Activated CD4-positive, alpha-beta memory T cell treated with anti-CD3 and anti-CD28 coated beads for 36 hours (primary cell): Measurements from ENCODE around the gene TH. TPM values are rescaled to one million over a fixed set of nuclear protein-coding genes. Genes with fewer than 3 reads are reported as not detected.
A peak's percentile ranks its signal among the peaks of the same experiment; 100 is the strongest.

ENCODE experiments used
- CTCF ChIA-PET: fragments of 350-600 bp; sonication (Branson Sonifier 250); formaldehyde crosslinking; loops from one replicate; lab custom pipeline; 2021; ENCODE audit warnings: antibody characterized with exemption, inconsistent platforms; lab: Charles Lee
- POLR2A ChIA-PET: fragments of 350-600 bp; sonication (Branson Sonifier 250); formaldehyde crosslinking; loops from one replicate; lab custom pipeline; 2021; ENCODE audit warnings: antibody characterized with exemption; lab: Charles Lee
- DNase-seq: peaks from one replicate; pipeline ENCODE4 v3.0.0-alpha.2; 2020
- H3K27ac Mint-ChIP-seq: one replicate; pipeline ENCODE4 v1.8.0; 2021; ENCODE audit warnings: mixed read lengths
- H3K27me3 Mint-ChIP-seq: one replicate; pipeline ENCODE4 v1.8.0; 2021; ENCODE audit warnings: mixed read lengths
- H3K36me3 Mint-ChIP-seq: one replicate; pipeline ENCODE4 v1.8.0; 2021; ENCODE audit warnings: mixed read lengths
- H3K4me1 Mint-ChIP-seq: one replicate; pipeline ENCODE4 v1.8.0; 2021; ENCODE audit warnings: low read depth, mixed read lengths
- H3K4me3 Mint-ChIP-seq: one replicate; pipeline ENCODE4 v1.8.0; 2021; ENCODE audit warnings: mild to moderate bottlenecking, mixed read lengths
- H3K9me3 Mint-ChIP-seq: one replicate; pipeline ENCODE4 v1.8.0; 2021; ENCODE audit warnings: mixed read lengths
- intact Hi-C: fragments of 100-400 bp; cut with micrococcal nuclease; formaldehyde crosslinking; loops from one replicate; pipeline ENCODE4 v1.15.1; 2023
- microRNA-seq: library from miRNA; unstranded; fragments of <30 nt; microRNA quantifications from one replicate; pipeline ENCODE4 v1.2.0, GENCODE V29; 2022; ENCODE audit warnings: borderline number of aligned reads, borderline microRNAs expressed, borderline replicate concordance
- total RNA-seq, 2 experiments: library from RNA; stranded (reverse); gene quantifications; one replicate each; pipeline ENCODE4 v1.2.3, GENCODE V29; 2021

TH gene
- total RNA-seq, 2 experiments from 2014 or later = not detected

DNA sequence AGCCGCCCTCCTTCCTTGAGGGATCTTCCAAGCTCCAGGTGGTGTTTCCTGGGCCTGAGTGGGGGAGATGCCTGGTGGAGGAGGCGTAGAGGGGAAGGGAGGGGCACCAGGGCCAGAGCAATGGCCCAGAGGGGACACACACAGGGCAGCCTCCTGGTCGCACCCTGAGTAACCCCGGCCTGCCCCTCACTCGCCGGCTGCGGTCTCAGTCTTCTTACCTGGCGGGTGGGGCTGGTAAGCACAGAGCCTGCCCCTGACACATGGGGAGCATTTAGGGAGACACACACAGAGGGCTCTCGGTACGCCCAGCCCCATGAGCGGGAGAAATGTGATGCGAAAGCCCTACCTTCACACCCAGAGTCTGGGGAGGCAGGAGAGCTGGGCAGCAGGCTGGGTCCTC lies 56.3 kb downstream of the TH start:
- ChIA-PET POLR2A (no interaction called here), CTCF (no interaction called here)
- Mint-ChIP-seq H3K9me3 (peaks cover 5% of the 10 kb centered on the region), H3K4me3 (no peak overlapping the region), H3K27ac (no peak overlapping the region), H3K4me1 (no peaks in the 10 kb centered on the region), H3K27me3 (peaks cover 9% of the 10 kb centered on the region), H3K36me3 (no peaks in the 10 kb centered on the region)
- DNase-seq = no peak
- intact Hi-C loops = no loop called here

DNA sequence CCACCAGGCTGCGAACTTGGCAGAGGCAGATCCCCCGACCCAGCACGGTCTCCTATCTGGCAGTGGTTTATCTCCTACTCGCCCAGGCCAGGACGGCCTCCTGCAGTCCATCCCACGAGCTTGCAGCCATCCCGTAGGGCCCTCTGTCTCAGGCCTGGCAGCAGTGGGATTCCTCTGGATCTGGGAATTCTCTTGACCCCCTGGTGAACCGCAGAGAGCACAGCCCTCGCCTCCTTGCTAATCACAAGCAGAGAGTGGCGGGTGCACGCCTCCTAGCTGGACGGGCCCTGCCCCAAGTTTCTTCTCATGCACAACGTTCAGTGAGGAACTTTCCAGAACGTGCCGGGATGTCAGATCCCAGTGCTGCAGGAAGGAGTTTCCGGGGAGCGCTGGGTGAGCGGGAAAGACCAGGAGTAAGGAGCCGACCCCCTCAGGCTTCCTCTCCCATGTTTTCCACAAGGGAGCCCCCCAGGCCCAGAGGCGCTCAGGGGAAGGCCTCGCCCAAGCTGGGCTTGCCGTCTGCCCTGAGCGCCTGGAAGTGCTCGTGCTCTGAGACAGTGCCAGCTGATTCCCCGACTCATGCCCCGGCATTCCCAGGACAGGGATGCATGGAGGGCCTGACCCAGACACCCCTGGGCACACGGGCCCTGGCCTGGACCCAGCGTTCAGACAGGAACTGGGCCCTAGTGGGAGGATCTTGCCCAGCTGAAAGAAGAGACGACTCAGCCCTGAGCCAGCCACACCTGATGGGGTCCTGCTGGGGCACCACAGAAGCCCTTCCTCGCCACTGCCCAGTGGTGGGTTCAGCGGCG lies 57.0 kb downstream of the TH start:
- ChIA-PET POLR2A (no interaction called here), CTCF (interaction anchor here (1.4 kb wide), 1 partner anchor 35 kb away, joined by 6 read pairs; no protein-coding TSS in a partner anchor)
- H3K27me3 Mint-ChIP-seq = peaks cover 4% of the 10 kb centered on the region
- no peaks in the 10 kb centered on the region for H3K36me3 Mint-ChIP-seq
- H3K27ac Mint-ChIP-seq = no peak overlapping the region
- intact Hi-C loops = no loop called here
- H3K4me1 Mint-ChIP-seq = no peaks in the 10 kb centered on the region
- no peak for DNase-seq
- peaks cover 5% of the 10 kb centered on the region for H3K9me3 Mint-ChIP-seq
- no peak overlapping the region for H3K4me3 Mint-ChIP-seq

Small RNAs within 50 kb of the gene (microRNA-seq; reads per million reads assigned to microRNA genes)
- gene MIR4686 (not detected), gene MIR483 (31.4 reads per million, percentile 50 among the genes with 10 or more reads in this experiment)

Other genes with a start within 250 kb of the TH start
- 100 to 1,000 TPM; 115 to 119 TPM for gene MRPL23, start 224.5 kb downstream of the TH start, total RNA-seq
- not detected for gene H19, start 174.0 kb downstream of the TH start, total RNA-seq
- gene IGF2, start 32.4 kb downstream of the TH start, total RNA-seq = 10 to 100 TPM; 26.5 to 27.0 TPM
- not detected for gene INS, start 10.6 kb downstream of the TH start, total RNA-seq
- gene ASCL2, start 98.8 kb upstream of the TH start, total RNA-seq = 1 to 10 TPM; 1.5 to 2.0 TPM
- 1 to 10 TPM; 8.2 to 8.8 TPM for gene C11orf21, start 130.1 kb upstream of the TH start, total RNA-seq
- gene TSPAN32, start 130.2 kb upstream of the TH start, total RNA-seq = 1 to 10 TPM; 5.5 to 6.5 TPM
- gene CD81, start 205.5 kb upstream of the TH start, total RNA-seq = 100 to 1,000 TPM; 177 to 178 TPM
- gene TSSC4, start 228.9 kb upstream of the TH start, total RNA-seq = 10 to 100 TPM; 33.8 to 40.2 TPM